ENCODE results near the gene NTNG1. TPM values are rescaled to one million over a fixed set of nuclear protein-coding genes. Genes with fewer than 3 reads are reported as not detected.

NTNG1 gene
- total RNA-seq, 3 donors from 2014 or later (not counting 1 experiment from before 2014, with no cell fraction given) = 0.58 TPM; not detected in 2

- no peaks in the 10 kb centered on the region for H3K4me1 Mint-ChIP-seq
- intact Hi-C loops (cut with micrococcal nuclease) = no loop called here
- peaks cover 3 to 14% of the 10 kb centered on the region in 2 donors for H3K27me3 Mint-ChIP-seq (ENCODE audit: low read depth in 2 of 2)
- H3K36me3 ChIP-seq (ENCODE audit: control insufficient read depth, insufficient read depth, low read length) = no peaks in the 10 kb centered on the region
- 85% methylated on average over 5 of the region's 5 CpGs for WGBS (ENCODE audit: insufficient coverage)
- H3K27ac Mint-ChIP-seq = no peak overlapping the region
- no peak for ATAC-seq
- DNase-seq = no peak
- H3K36me3 Mint-ChIP-seq = no peaks in the 10 kb centered on the region
- no peak for TF ChIP-seq CTCF (IDR thresholded peaks at IDR 0.05)
- no peaks in the 10 kb centered on the region for H3K9me3 ChIP-seq (ENCODE audit: control insufficient read depth, insufficient read depth, low read length)
- no peaks in the 10 kb centered on the region for H3K4me1 ChIP-seq (ENCODE audit: control insufficient read depth, insufficient read depth, low read length)
- H3K4me3 ChIP-seq (ENCODE audit: low read length) = no peak overlapping the region
- H3K27me3 ChIP-seq (ENCODE audit: control insufficient read depth, insufficient read depth, low read length) = no peaks in the 10 kb centered on the region
- H3K27ac ChIP-seq (ENCODE audit: low read length) = no peak overlapping the region
- no peak overlapping the region for H3K4me3 Mint-ChIP-seq
- no peaks in the 10 kb centered on the region for H3K9me3 Mint-ChIP-seq
Measured at GRCh38 chr1:107343601-107344000, 202.8 kb downstream of the NTNG1 start.

- no peak overlapping the region for H3K27ac ChIP-seq (ENCODE audit: low read length)
- no peak overlapping the region for H3K4me3 Mint-ChIP-seq
- H3K9me3 ChIP-seq (ENCODE audit: control insufficient read depth, insufficient read depth, low read length) = no peaks in the 10 kb centered on the region
- H3K27me3 Mint-ChIP-seq (ENCODE audit: low read depth in 2 of 2) = peaks cover 3 to 14% of the 10 kb centered on the region in 2 donors
- no peaks in the 10 kb centered on the region for H3K9me3 Mint-ChIP-seq
- no peaks in the 10 kb centered on the region for H3K4me1 Mint-ChIP-seq
- H3K27ac Mint-ChIP-seq = no peak overlapping the region
- no peak for TF ChIP-seq CTCF (IDR thresholded peaks at IDR 0.05)
- ATAC-seq (no peak), DNase-seq (no peak)
- H3K36me3 ChIP-seq (ENCODE audit: control insufficient read depth, insufficient read depth, low read length) = no peaks in the 10 kb centered on the region
- H3K4me3 ChIP-seq (ENCODE audit: low read length) = no peak overlapping the region
- intact Hi-C loops (cut with micrococcal nuclease) = no loop called here
- WGBS (ENCODE audit: insufficient coverage) = 75% methylated on average over 1 of the region's 1 CpG
- H3K4me1 ChIP-seq (ENCODE audit: control insufficient read depth, insufficient read depth, low read length) = no peaks in the 10 kb centered on the region
- H3K27me3 ChIP-seq (ENCODE audit: control insufficient read depth, insufficient read depth, low read length) = no peaks in the 10 kb centered on the region
- no peaks in the 10 kb centered on the region for H3K36me3 Mint-ChIP-seq
Measured at GRCh38 chr1:107344268-107344760, 203.5 kb downstream of the NTNG1 start.

- no peak for TF ChIP-seq CTCF (IDR thresholded peaks at IDR 0.05)
- DNase-seq (no peak), ATAC-seq (no peak)
- Mint-ChIP-seq H3K4me3 (no peak overlapping the region), H3K9me3 (no peaks in the 10 kb centered on the region), H3K27ac (no peak overlapping the region), H3K4me1 (no peaks in the 10 kb centered on the region), H3K36me3 (no peaks in the 10 kb centered on the region), H3K27me3 (ENCODE audit: low read depth in 2 of 2) (peaks cover 3 to 17% of the 10 kb centered on the region in 2 donors)
- no peak overlapping the region for H3K27ac ChIP-seq (ENCODE audit: low read length)
- H3K4me1 ChIP-seq (ENCODE audit: control insufficient read depth, insufficient read depth, low read length) = no peaks in the 10 kb centered on the region
- intact Hi-C loops (cut with micrococcal nuclease) = no loop called here
- H3K27me3 ChIP-seq (ENCODE audit: control insufficient read depth, insufficient read depth, low read length) = no peaks in the 10 kb centered on the region
- H3K9me3 ChIP-seq (ENCODE audit: control insufficient read depth, insufficient read depth, low read length) = no peaks in the 10 kb centered on the region
- no peaks in the 10 kb centered on the region for H3K36me3 ChIP-seq (ENCODE audit: control insufficient read depth, insufficient read depth, low read length)
- H3K4me3 ChIP-seq (ENCODE audit: low read length) = no peak overlapping the region
- WGBS (ENCODE audit: insufficient coverage) = 90% methylated on average over 3 of the region's 3 CpGs
Measured at GRCh38 chr1:107344836-107345235, 204.0 kb downstream of the NTNG1 start.

- H3K9me3 ChIP-seq (ENCODE audit: control insufficient read depth, insufficient read depth, low read length) = peaks cover 6% of the 10 kb centered on the region
- Mint-ChIP-seq H3K4me1 (no peaks in the 10 kb centered on the region), H3K27ac (no peak overlapping the region), H3K36me3 (no peaks in the 10 kb centered on the region), H3K4me3 (no peak overlapping the region), H3K9me3 (peaks cover 0 to 3% of the 10 kb centered on the region in 2 donors), H3K27me3 (ENCODE audit: low read depth in 2 of 2) (peaks cover 7 to 11% of the 10 kb centered on the region in 2 donors)
- intact Hi-C loops (cut with micrococcal nuclease) = no loop called here
- H3K4me1 ChIP-seq (ENCODE audit: control insufficient read depth, insufficient read depth, low read length) = no peaks in the 10 kb centered on the region
- no peak for TF ChIP-seq CTCF (IDR thresholded peaks at IDR 0.05)
- ATAC-seq (no peak), DNase-seq (no peak)
- H3K36me3 ChIP-seq (ENCODE audit: control insufficient read depth, insufficient read depth, low read length) = no peaks in the 10 kb centered on the region
- no peak overlapping the region for H3K4me3 ChIP-seq (ENCODE audit: low read length)
- no peak overlapping the region for H3K27ac ChIP-seq (ENCODE audit: low read length)
- peaks cover 2% of the 10 kb centered on the region for H3K27me3 ChIP-seq (ENCODE audit: control insufficient read depth, insufficient read depth, low read length)
Measured at GRCh38 chr1:107352850-107353249, 212.0 kb downstream of the NTNG1 start.
